ENCODE results near the gene MRPL38.

DNA sequence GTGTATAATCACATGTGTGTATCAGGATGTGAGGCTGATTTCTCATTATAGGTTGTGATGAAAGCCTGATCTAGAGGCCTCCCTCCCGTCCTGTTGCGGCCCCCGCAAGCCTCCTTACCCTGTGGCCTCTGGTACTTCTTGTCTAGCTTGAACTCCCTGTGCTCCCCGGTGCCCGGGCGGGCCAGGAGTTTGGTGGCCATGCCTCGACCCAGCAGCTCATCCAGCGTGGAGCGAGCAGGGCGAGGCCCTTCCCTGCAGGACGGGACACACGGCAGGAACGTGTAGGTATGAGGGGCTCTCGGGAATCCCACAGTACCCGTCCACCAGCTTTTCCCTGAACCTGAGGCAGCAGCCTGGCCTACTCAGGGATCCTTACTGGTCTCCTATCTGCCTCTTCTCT lies 21.2 kb upstream of the MRPL38 start:
- TF ChIP-seq, protein P1, sequence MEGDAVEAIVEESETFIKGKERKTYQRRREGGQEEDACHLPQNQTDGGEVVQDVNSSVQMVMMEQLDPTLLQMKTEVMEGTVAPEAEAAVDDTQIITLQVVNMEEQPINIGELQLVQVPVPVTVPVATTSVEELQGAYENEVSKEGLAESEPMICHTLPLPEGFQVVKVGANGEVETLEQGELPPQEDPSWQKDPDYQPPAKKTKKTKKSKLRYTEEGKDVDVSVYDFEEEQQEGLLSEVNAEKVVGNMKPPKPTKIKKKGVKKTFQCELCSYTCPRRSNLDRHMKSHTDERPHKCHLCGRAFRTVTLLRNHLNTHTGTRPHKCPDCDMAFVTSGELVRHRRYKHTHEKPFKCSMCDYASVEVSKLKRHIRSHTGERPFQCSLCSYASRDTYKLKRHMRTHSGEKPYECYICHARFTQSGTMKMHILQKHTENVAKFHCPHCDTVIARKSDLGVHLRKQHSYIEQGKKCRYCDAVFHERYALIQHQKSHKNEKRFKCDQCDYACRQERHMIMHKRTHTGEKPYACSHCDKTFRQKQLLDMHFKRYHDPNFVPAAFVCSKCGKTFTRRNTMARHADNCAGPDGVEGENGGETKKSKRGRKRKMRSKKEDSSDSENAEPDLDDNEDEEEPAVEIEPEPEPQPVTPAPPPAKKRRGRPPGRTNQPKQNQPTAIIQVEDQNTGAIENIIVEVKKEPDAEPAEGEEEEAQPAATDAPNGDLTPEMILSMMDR (IDR thresholded peaks at IDR 0.05; ENCODE audit: low read depth, low read length, missing input control): no peak
- TF ChIP-seq RAD21 (IDR thresholded peaks at IDR 0.05): no peak
